ENCODE data around the gene EIF4G3.

DNA sequence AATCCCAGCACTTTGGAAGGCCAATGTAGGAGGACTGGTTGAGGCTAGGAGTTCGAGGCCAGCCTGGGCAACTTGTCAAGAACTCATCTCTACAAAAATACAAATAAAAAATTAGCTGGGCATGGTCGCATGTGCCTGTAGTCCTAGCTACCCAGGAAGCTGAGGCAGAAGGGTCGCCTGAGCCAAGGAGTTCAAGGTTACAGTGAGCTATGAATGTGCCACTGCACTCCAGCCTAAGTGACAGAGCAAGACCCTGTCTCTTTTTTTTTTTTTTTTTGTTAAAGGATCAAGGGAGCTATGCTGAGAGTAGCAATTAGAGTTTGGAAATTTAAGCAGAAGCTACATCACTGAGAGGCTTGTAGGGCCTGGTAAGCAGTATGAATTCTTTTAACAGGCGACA lies 70.9 kb downstream of the EIF4G3 start:
- TF ChIP-seq, protein P1, sequence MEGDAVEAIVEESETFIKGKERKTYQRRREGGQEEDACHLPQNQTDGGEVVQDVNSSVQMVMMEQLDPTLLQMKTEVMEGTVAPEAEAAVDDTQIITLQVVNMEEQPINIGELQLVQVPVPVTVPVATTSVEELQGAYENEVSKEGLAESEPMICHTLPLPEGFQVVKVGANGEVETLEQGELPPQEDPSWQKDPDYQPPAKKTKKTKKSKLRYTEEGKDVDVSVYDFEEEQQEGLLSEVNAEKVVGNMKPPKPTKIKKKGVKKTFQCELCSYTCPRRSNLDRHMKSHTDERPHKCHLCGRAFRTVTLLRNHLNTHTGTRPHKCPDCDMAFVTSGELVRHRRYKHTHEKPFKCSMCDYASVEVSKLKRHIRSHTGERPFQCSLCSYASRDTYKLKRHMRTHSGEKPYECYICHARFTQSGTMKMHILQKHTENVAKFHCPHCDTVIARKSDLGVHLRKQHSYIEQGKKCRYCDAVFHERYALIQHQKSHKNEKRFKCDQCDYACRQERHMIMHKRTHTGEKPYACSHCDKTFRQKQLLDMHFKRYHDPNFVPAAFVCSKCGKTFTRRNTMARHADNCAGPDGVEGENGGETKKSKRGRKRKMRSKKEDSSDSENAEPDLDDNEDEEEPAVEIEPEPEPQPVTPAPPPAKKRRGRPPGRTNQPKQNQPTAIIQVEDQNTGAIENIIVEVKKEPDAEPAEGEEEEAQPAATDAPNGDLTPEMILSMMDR (IDR thresholded peaks at IDR 0.05), result no peak
- no peak for TF ChIP-seq POLR2A (IDR thresholded peaks at IDR 0.05)
